HG02852 (cell line): ENCODE data around the gene POLR1A.

Source experiments
- ATAC-seq: cut with Tn5 transposase; IDR thresholded peaks from one replicate; pipeline ENCODE4 v1.9.1; 2021; ENCODE audit warnings: mild to moderate bottlenecking, moderate library complexity; ENCODE audit not compliant: unreplicated experiment

POLR1A gene

GRCh38 chr2:86105252-86105968 is at the start of gene POLR1A:
POLR1A (minus strand) TSS chr2:86105886; CDS start chr2:86105776, 110 bp downstream.
- peak; percentile 66 for ATAC-seq

GRCh38 chr2:86150502-86150901 is 44.8 kb upstream of the POLR1A start:
- no peak for ATAC-seq

GRCh38 chr2:86147793-86148192 is 42.1 kb upstream of the POLR1A start:
- no peak for ATAC-seq

- ATAC-seq: no peak
These were observed 38.4 kb upstream of the POLR1A start for GRCh38 chr2:86143926-86144685.

GRCh38 chr2:86143307-86143706 is 37.6 kb upstream of the POLR1A start:
- ATAC-seq: no peak

GRCh38 chr2:86142436-86143257 is 37.0 kb upstream of the POLR1A start:
- ATAC-seq: no peak

GRCh38 chr2:86140969-86141392 is 35.3 kb upstream of the POLR1A start:
- ATAC-seq: no peak

- no peak for ATAC-seq
These were observed 34.3 kb upstream of the POLR1A start for GRCh38 chr2:86139981-86140380.

GRCh38 chr2:86138736-86139625 is 33.3 kb upstream of the POLR1A start:
- ATAC-seq: no peak

GRCh38 chr2:86136141-86136540 is 30.5 kb upstream of the POLR1A start:
- ATAC-seq: no peak

- no peak for ATAC-seq
These were observed 30.0 kb upstream of the POLR1A start for GRCh38 chr2:86135653-86136052.

- ATAC-seq: no peak
These were observed 29.0 kb upstream of the POLR1A start for GRCh38 chr2:86134709-86135108.

GRCh38 chr2:86124683-86125082 is 19.0 kb upstream of the POLR1A start:
- no peak for ATAC-seq

- no peak for ATAC-seq
These were observed 17.7 kb upstream of the POLR1A start for GRCh38 chr2:86123328-86123925.

GRCh38 chr2:86118130-86118529 is 12.4 kb upstream of the POLR1A start:
- no peak for ATAC-seq

GRCh38 chr2:86107031-86107430 is 1.3 kb upstream of the POLR1A start:
- ATAC-seq: no peak

- ATAC-seq: peak; percentile 87
These were observed 571 bp upstream of the POLR1A start, which contains the start of gene PTCD3 for GRCh38 chr2:86105969-86106945. PTCD3 (plus strand) TSS chr2:86106235; CDS start chr2:86106248, 13 bp downstream.

- no peak for ATAC-seq
These were observed 3.5 kb downstream of the POLR1A start for GRCh38 chr2:86102157-86102556.

GRCh38 chr2:86097913-86098312 is 7.8 kb downstream of the POLR1A start:
- ATAC-seq: no peak
